H9 (cell line): ENCODE results near the gene FOXN1. TPM values are rescaled to one million over a fixed set of nuclear protein-coding genes. Genes with fewer than 3 reads are reported as not detected.

Source experiments
- DNase-seq: peaks from one replicate; pipeline ENCODE4 v3.0.0-alpha.2; 2017
- H2AFZ ChIP-seq: one replicate; pipeline ENCODE4 v1.6.1; 2013; ENCODE audit warnings: mild to moderate bottlenecking, low read length, control low read depth, moderate library complexity
- H2AK5ac ChIP-seq: 2 replicates; pipeline ENCODE4 v1.6.1; 2013; ENCODE audit warnings: low read length, control low read depth, mixed read lengths; ENCODE audit not compliant: insufficient read length
- H2BK120ac ChIP-seq: one replicate; pipeline ENCODE4 v1.6.1; 2013; ENCODE audit warnings: low read depth, mild to moderate bottlenecking, low read length, control low read depth, inconsistent platforms; ENCODE audit not compliant: poor library complexity, severe bottlenecking
- H2BK12ac ChIP-seq: 2 replicates; pipeline ENCODE4 v1.6.1; 2013; ENCODE audit warnings: low read length, control low read depth, mixed read lengths, low read depth; ENCODE audit not compliant: insufficient read length
- H2BK15ac ChIP-seq: 2 replicates; pipeline ENCODE4 v1.6.1; 2013; ENCODE audit warnings: low read depth, low read length, control low read depth
- H2BK20ac ChIP-seq: one replicate; pipeline ENCODE4 v1.6.1; 2013; ENCODE audit warnings: low read depth, mild to moderate bottlenecking, low read length, control low read depth, inconsistent platforms; ENCODE audit not compliant: poor library complexity, severe bottlenecking
- H2BK5ac ChIP-seq: 2 replicates; pipeline ENCODE4 v1.6.1; 2013; ENCODE audit warnings: low read length, control low read depth, mixed read lengths; ENCODE audit not compliant: insufficient read length
- H3K14ac ChIP-seq: 2 replicates; pipeline ENCODE4 v1.6.1; 2013; ENCODE audit warnings: low read length, control low read depth; ENCODE audit not compliant: insufficient read depth
- H3K18ac ChIP-seq: 2 replicates; pipeline ENCODE4 v1.6.1; 2013; ENCODE audit warnings: low read depth, mild to moderate bottlenecking, mixed read lengths, low read length, control low read depth; ENCODE audit not compliant: insufficient read length
- H3K23ac ChIP-seq: 2 replicates; pipeline ENCODE4 v1.6.1; 2013; ENCODE audit warnings: low read length, control low read depth, mixed read lengths, low read depth; ENCODE audit not compliant: insufficient read length
- H3K23me2 ChIP-seq: 2 replicates; pipeline ENCODE4 v1.6.1; 2013; ENCODE audit warnings: low read depth, mild to moderate bottlenecking, mixed read lengths, low read length, control low read depth; ENCODE audit not compliant: insufficient read length, poor library complexity, severe bottlenecking
- H3K27ac ChIP-seq: 2 replicates; pipeline ENCODE4 v1.5.1; 2013; ENCODE audit warnings: low read length, control low read depth, mixed read lengths, low read depth; ENCODE audit not compliant: insufficient read length
- H3K27me3 ChIP-seq: 2 replicates; pipeline ENCODE4 v1.6.1; 2013; ENCODE audit warnings: low read length, control low read depth, inconsistent platforms; ENCODE audit not compliant: insufficient read depth
- H3K4ac ChIP-seq: 2 replicates; pipeline ENCODE4 v1.6.1; 2013; ENCODE audit warnings: low read depth, mild to moderate bottlenecking, control low read depth, inconsistent platforms, low read length, moderate library complexity
- H3K4me1 ChIP-seq: 2 replicates; pipeline ENCODE4 v1.6.1; 2013; ENCODE audit warnings: low read length, control low read depth, inconsistent platforms; ENCODE audit not compliant: insufficient read depth
- H3K4me2 ChIP-seq: 2 replicates; pipeline ENCODE4 v1.6.1; 2013; ENCODE audit warnings: low read length, control low read depth, mixed read lengths; ENCODE audit not compliant: insufficient read length, insufficient read depth
- H3K56ac ChIP-seq: 2 replicates; pipeline ENCODE4 v1.6.1; 2013; ENCODE audit warnings: low read depth, mild to moderate bottlenecking, mixed read lengths, low read length, control low read depth; ENCODE audit not compliant: insufficient read length
- H3K79me1 ChIP-seq: 2 replicates; pipeline ENCODE4 v1.6.1; 2013; ENCODE audit warnings: low read depth, mild to moderate bottlenecking, moderate library complexity, low read length, control low read depth, inconsistent platforms; ENCODE audit not compliant: insufficient read depth, poor library complexity, severe bottlenecking
- H3K79me2 ChIP-seq: 2 replicates; pipeline ENCODE4 v1.6.1; 2013; ENCODE audit warnings: low read length, control low read depth, inconsistent platforms; ENCODE audit not compliant: insufficient read depth
- H3K9ac ChIP-seq: 2 replicates; pipeline ENCODE4 v1.6.1; 2013; ENCODE audit warnings: low read length, control low read depth, mixed read lengths; ENCODE audit not compliant: insufficient read length; ENCODE audit errors: extremely low read depth
- H3K9me3 ChIP-seq: one replicate; pipeline ENCODE4 v1.6.1; 2013; ENCODE audit warnings: low read depth, low read length, inconsistent platforms; ENCODE audit not compliant: control insufficient read depth
- H3T11ph ChIP-seq: one replicate; pipeline ENCODE4 v1.6.1; 2013; ENCODE audit warnings: mild to moderate bottlenecking, low read length, control low read depth, inconsistent platforms
- H4K20me1 ChIP-seq: one replicate; pipeline ENCODE4 v1.6.1; 2013; ENCODE audit not compliant: control insufficient read depth, insufficient read length, insufficient read depth
- H4K5ac ChIP-seq: 2 replicates; pipeline ENCODE4 v1.6.1; 2013; ENCODE audit warnings: low read depth, mild to moderate bottlenecking, mixed read lengths, low read length, control low read depth; ENCODE audit not compliant: insufficient read length
- H4K8ac ChIP-seq: replicated peaks from 2 replicates; pipeline ENCODE4 v1.6.1; 2013; ENCODE audit warnings: low read length, control low read depth, mixed read lengths, low read depth; ENCODE audit not compliant: insufficient read length
- H4K91ac ChIP-seq: 2 replicates; pipeline ENCODE4 v1.6.1; 2013; ENCODE audit warnings: low read depth, mild to moderate bottlenecking, moderate library complexity, mixed read lengths, low read length, control low read depth; ENCODE audit not compliant: insufficient read length
- H3K27ac Mint-ChIP-seq, 3 experiments: 2 replicates in 2 of 3; 3 replicates in 1 of 3; pipeline ENCODE4 v1.8.0; 2020 to 2021; ENCODE audit warnings: mixed read lengths in 3 of 3, mild to moderate bottlenecking in 1 of 3, moderate library complexity in 1 of 3
- H3K27me3 Mint-ChIP-seq: 2 replicates; pipeline ENCODE4 v1.8.0; 2021; ENCODE audit warnings: low read depth, mild to moderate bottlenecking, moderate library complexity, mixed read lengths
- H3K36me3 Mint-ChIP-seq, 3 experiments: 2 replicates in 2 of 3; 3 replicates in 1 of 3; pipeline ENCODE4 v1.8.0; 2020 to 2021; ENCODE audit warnings: low read depth in 3 of 3, mixed read lengths in 3 of 3; ENCODE audit not compliant: insufficient read depth in 1 of 3
- H3K4me1 Mint-ChIP-seq, 2 experiments: 2 replicates each; pipeline ENCODE4 v1.8.0; 2020; ENCODE audit warnings: mixed read lengths in 2 of 2
- H3K4me3 Mint-ChIP-seq, 2 experiments: 2 replicates in 1 of 2; 3 replicates in 1 of 2; pipeline ENCODE4 v1.8.0; 2020 to 2021; ENCODE audit warnings: mild to moderate bottlenecking in 2 of 2, mixed read lengths in 2 of 2, moderate library complexity in 1 of 2
- H3K9me3 Mint-ChIP-seq, 2 experiments: 2 replicates in 1 of 2; 3 replicates in 1 of 2; pipeline ENCODE4 v1.8.0; 2020; ENCODE audit warnings: mild to moderate bottlenecking in 2 of 2, mixed read lengths in 2 of 2, moderate library complexity in 1 of 2
- CTCF ChIP-seq: fragments of 200-600 bp; sonication (generic); conservative IDR thresholded peaks from 3 replicates; pipeline ENCODE4 v1.8.0; 2021; ENCODE audit warnings: antibody characterized with exemption, mild to moderate bottlenecking
- WGBS: extraction: QIAGEN DNeasy Blood & Tissue Kit; methylation state at CpG from one replicate; pipeline ENCODE4 v1.1.7; 2013; ENCODE audit warnings: missing lambda C conversion rate, low lambda C conversion rate, mixed read lengths; ENCODE audit not compliant: insufficient read length; ENCODE audit errors: extremely low coverage; 5-methylcytosine and 5-hydroxymethylcytosine counted together
- total RNA-seq: library from RNA; stranded (reverse); gene quantifications from 2 replicates; pipeline ENCODE4 v1.2.1, GENCODE V29; 2021

Gene FOXN1
- total RNA-seq, 1 experiment from 2014 or later: not detected

- Mint-ChIP-seq H3K36me3 (no peaks in the 10 kb centered on the region; a peak in 1 of 7 replicates), H3K27ac (no peak overlapping the region), H3K9me3 (no peaks in the 10 kb centered on the region; a peak in 1 of 5 replicates), H3K4me1 (peaks cover 5 to 9% of the 10 kb centered on the region in 2 experiments), H3K27me3 (peaks cover 20% of the 10 kb centered on the region), H3K4me3 (no peak overlapping the region)
- Histone ChIP-seq H3K27me3 (no peaks in the 10 kb centered on the region), H3K4me1 (no peaks in the 10 kb centered on the region; the same call in 1 of the 2 replicates), H3K23ac (no peak overlapping the region), H3K18ac (no peak overlapping the region), H3K4ac (no peak overlapping the region), H3K14ac (no peak overlapping the region), H4K5ac (no peak overlapping the region), H3K23me2 (no peaks in the 10 kb centered on the region), H3K79me1 (no peaks in the 10 kb centered on the region), H2BK120ac (no peak overlapping the region), H3K79me2 (no peaks in the 10 kb centered on the region), H2AFZ (no peak overlapping the region), H4K8ac (no peak overlapping the region), H2AK5ac (no peak overlapping the region), H2BK5ac (no peak overlapping the region), H3K4me2 (no peak overlapping the region), H2BK15ac (no peak overlapping the region), H2BK12ac (no peak overlapping the region), H3K9ac (no peak overlapping the region), H2BK20ac (no peak overlapping the region), H3K27ac (no peak overlapping the region), H4K20me1 (no peaks in the 10 kb centered on the region), H4K91ac (no peak overlapping the region), H3K9me3 (no peaks in the 10 kb centered on the region), H3T11ph (no peak overlapping the region), H3K56ac (no peak overlapping the region)
- no peak for DNase-seq
- TF ChIP-seq CTCF: no peak
- no CpG with 5 or more reads among the region's 4 CpGs for WGBS
Observed at GRCh38 chr17:28492352-28493310, 13.5 kb upstream of the FOXN1 start.
